ENCODE results near the gene CCDC92B.

DNA sequence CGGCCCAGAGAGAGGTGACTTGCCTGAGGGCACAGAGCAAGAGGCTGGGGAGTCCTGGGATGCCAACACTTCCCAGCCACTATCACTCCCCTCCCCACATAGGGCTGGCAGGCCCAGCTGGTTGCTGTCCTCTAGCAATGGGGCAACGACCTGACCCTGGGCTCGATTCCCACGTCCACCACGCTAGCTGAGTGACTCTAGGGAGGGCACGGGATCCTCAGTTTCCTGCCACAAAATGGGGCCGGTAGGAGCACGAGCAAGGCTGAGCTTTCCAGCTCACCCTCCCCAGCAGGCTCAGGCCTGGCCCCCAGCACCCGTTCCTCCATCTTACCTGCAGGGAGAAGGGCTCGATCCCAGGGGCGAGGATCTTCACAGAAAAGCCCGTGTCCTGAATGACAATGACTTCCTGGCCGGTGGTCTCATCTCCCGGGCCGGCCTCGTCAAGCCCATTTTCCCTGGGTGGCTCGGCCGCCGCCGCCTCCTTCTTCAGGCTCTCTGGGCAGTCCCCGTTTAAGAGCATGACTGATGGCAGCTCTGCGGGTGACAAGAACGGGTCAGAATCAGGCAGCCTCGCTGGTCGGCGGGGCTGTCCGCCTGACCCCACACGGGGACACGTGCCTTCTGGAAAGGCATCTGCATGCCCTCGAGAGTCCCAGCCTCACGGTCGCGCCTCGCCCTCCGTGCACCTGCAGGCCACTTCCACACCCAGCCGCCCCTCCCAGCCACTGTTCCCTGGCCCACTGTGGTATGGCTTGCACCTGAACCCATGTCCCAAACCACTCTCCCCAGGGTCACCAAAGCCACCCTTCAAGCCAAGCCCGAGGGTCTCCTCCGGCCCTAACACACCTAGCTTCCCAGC, 45.2 kb downstream of the CCDC92B start:
- TF ChIP-seq, protein P1, sequence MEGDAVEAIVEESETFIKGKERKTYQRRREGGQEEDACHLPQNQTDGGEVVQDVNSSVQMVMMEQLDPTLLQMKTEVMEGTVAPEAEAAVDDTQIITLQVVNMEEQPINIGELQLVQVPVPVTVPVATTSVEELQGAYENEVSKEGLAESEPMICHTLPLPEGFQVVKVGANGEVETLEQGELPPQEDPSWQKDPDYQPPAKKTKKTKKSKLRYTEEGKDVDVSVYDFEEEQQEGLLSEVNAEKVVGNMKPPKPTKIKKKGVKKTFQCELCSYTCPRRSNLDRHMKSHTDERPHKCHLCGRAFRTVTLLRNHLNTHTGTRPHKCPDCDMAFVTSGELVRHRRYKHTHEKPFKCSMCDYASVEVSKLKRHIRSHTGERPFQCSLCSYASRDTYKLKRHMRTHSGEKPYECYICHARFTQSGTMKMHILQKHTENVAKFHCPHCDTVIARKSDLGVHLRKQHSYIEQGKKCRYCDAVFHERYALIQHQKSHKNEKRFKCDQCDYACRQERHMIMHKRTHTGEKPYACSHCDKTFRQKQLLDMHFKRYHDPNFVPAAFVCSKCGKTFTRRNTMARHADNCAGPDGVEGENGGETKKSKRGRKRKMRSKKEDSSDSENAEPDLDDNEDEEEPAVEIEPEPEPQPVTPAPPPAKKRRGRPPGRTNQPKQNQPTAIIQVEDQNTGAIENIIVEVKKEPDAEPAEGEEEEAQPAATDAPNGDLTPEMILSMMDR (conservative IDR thresholded peaks at IDR 0.05; ENCODE audit: low read depth, low read length) = no peak
- TF ChIP-seq BHLHE40 (IDR thresholded peaks at IDR 0.05; ENCODE audit: low read depth, low read length) (no peak), POLR2A (IDR thresholded peaks at IDR 0.05; ENCODE audit: low read depth, low read length) (no peak), MAFK (IDR thresholded peaks at IDR 0.05; ENCODE audit: low read depth, low read length) (no peak), MXI1 (IDR thresholded peaks at IDR 0.05; ENCODE audit: borderline replicate concordance, low read depth, low read length) (no peak), CHD1 (IDR thresholded peaks at IDR 0.05; ENCODE audit: low read depth, low read length) (no peak)
- TF ChIP-seq, protein P2, sequence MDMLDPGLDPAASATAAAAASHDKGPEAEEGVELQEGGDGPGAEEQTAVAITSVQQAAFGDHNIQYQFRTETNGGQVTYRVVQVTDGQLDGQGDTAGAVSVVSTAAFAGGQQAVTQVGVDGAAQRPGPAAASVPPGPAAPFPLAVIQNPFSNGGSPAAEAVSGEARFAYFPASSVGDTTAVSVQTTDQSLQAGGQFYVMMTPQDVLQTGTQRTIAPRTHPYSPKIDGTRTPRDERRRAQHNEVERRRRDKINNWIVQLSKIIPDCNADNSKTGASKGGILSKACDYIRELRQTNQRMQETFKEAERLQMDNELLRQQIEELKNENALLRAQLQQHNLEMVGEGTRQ (IDR thresholded peaks at IDR 0.05; ENCODE audit: low read depth, low read length) = no peak

Data from IMR-90 (cell line).